Calu3 (cell line): ENCODE measurements around the gene ADH5. TPM values are rescaled to one million over a fixed set of nuclear protein-coding genes. Genes with fewer than 3 reads are reported as not detected.

Experiments
- BruUV-seq: library from RNA; stranded (reverse); fragments of 400-500 nt; replicated peaks from 2 replicates; lab custom pipeline; 2021; lab: Mats Ljungman, UMichigan
- CTCF ChIA-PET: fragments of 300-600 bp; sonication (Branson Sonifier 250); formaldehyde crosslinking; loops from one replicate; lab custom pipeline; 2022; ENCODE audit warnings: antibody characterized with exemption; lab: Charles Lee
- DNase-seq: peaks from one replicate; pipeline ENCODE4 v3.0.0; 2022
- H3K27ac Mint-ChIP-seq: one replicate; pipeline ENCODE4 v1.8.0; 2022; ENCODE audit warnings: mixed read lengths; ENCODE audit not compliant: unreplicated experiment
- H3K27me3 Mint-ChIP-seq: one replicate; pipeline ENCODE4 v1.8.0; 2022; ENCODE audit warnings: mixed read lengths; ENCODE audit not compliant: unreplicated experiment
- H3K36me3 Mint-ChIP-seq: one replicate; pipeline ENCODE4 v1.8.0; 2022; ENCODE audit warnings: mild to moderate bottlenecking, moderate library complexity, mixed read lengths; ENCODE audit not compliant: insufficient read depth, unreplicated experiment
- H3K4me1 Mint-ChIP-seq: one replicate; pipeline ENCODE4 v1.8.0; 2022; ENCODE audit warnings: mild to moderate bottlenecking, low read depth, mixed read lengths; ENCODE audit not compliant: unreplicated experiment
- H3K4me3 Mint-ChIP-seq: one replicate; pipeline ENCODE4 v1.8.0; 2022; ENCODE audit warnings: mild to moderate bottlenecking, low read depth, moderate library complexity, mixed read lengths; ENCODE audit not compliant: unreplicated experiment
- H3K9me3 Mint-ChIP-seq: one replicate; pipeline ENCODE4 v1.8.0; 2022; ENCODE audit warnings: low read depth, mixed read lengths; ENCODE audit not compliant: unreplicated experiment
- CTCF ChIP-seq: fragments of 200-600 bp; IDR thresholded peaks from one replicate; pipeline ENCODE4 v1.8.0; 2022; ENCODE audit warnings: antibody characterized with exemption; ENCODE audit not compliant: unreplicated experiment
- intact Hi-C: fragments of 100-400 bp; cut with micrococcal nuclease; formaldehyde crosslinking; loops from one replicate; pipeline ENCODE4 v1.10.0; 2022; ENCODE audit not compliant: unreplicated experiment
- total RNA-seq: library from RNA; stranded (reverse); gene quantifications from 2 replicates; pipeline ENCODE4 v1.2.3, GENCODE V29; 2022

ADH5 gene
- total RNA-seq, 1 experiment from 2014 or later = 88.8 TPM

- no TSS peak for BruUV-seq
- no peak for DNase-seq
- H3K9me3 Mint-ChIP-seq = no peaks in the 10 kb centered on the region
- H3K36me3 Mint-ChIP-seq = peaks cover 36% of the 10 kb centered on the region
- H3K27me3 Mint-ChIP-seq = no peaks in the 10 kb centered on the region
- peaks cover 21% of the 10 kb centered on the region for H3K4me1 Mint-ChIP-seq
- H3K27ac Mint-ChIP-seq = no peak overlapping the region
- TF ChIP-seq CTCF = no peak
- H3K4me3 Mint-ChIP-seq = no peak overlapping the region
- CTCF ChIA-PET = no interaction called here
- intact Hi-C loops = no loop called here
These were observed 2.6 kb upstream of the ADH5 start for GRCh38 chr4:99091216-99091575.

- no TSS peak for BruUV-seq
- peak overlapping the region; percentile 84 for H3K27ac Mint-ChIP-seq
- CTCF ChIA-PET = no interaction called here
- no peaks in the 10 kb centered on the region for H3K9me3 Mint-ChIP-seq
- no peak for DNase-seq
- no peaks in the 10 kb centered on the region for H3K27me3 Mint-ChIP-seq
- peaks cover 21% of the 10 kb centered on the region for H3K4me1 Mint-ChIP-seq
- H3K4me3 Mint-ChIP-seq = peak overlapping the region; percentile 98
- no peak for TF ChIP-seq CTCF
- peaks cover 38% of the 10 kb centered on the region for H3K36me3 Mint-ChIP-seq
- intact Hi-C loops = no loop called here
These were observed 2.1 kb upstream of the ADH5 start for GRCh38 chr4:99090481-99091215.

GRCh38 chr4:99088023-99088449, 552 bp downstream of the ADH5 start:
- intact Hi-C loops = no loop called here
- Mint-ChIP-seq H3K36me3 (peaks cover 48% of the 10 kb centered on the region), H3K27ac (peak overlapping the region; percentile 84), H3K27me3 (no peaks in the 10 kb centered on the region), H3K4me3 (peak overlapping the region; percentile 98), H3K9me3 (no peaks in the 10 kb centered on the region), H3K4me1 (peaks cover 21% of the 10 kb centered on the region)
- CTCF ChIA-PET = interaction anchor here (1.0 to 1.8 kb wide), 3 partner anchors 93 to 376 kb away, joined by 6 to 7 read pairs (median 6); partner anchors contain the start of genes EIF4E and METAP1
- peak; percentile 13 for DNase-seq
- TSS peak; percentile 58 for BruUV-seq
- no peak for TF ChIP-seq CTCF

GRCh38 chr4:99084595-99084994, 4.0 kb downstream of the ADH5 start:
- no peak for TF ChIP-seq CTCF
- BruUV-seq = no TSS peak
- no peaks in the 10 kb centered on the region for H3K9me3 Mint-ChIP-seq
- no peak overlapping the region for H3K4me3 Mint-ChIP-seq
- CTCF ChIA-PET = no interaction called here
- H3K27ac Mint-ChIP-seq = no peak overlapping the region
- H3K27me3 Mint-ChIP-seq = no peaks in the 10 kb centered on the region
- peaks cover 59% of the 10 kb centered on the region for H3K36me3 Mint-ChIP-seq
- no peak for DNase-seq
- H3K4me1 Mint-ChIP-seq = peaks cover 9% of the 10 kb centered on the region
- intact Hi-C loops = no loop called here
